CD4-positive, alpha-beta T cell treated with Interleukin-1 beta for 1 hour (primary cell): ENCODE measurements around the gene AGGF1.
"Not testable (repeated sequence)": the region's sequence is repeated elsewhere in the genome, so short reads cannot be mapped to it uniquely, and the experiment has no call there.

Source experiments
- DNase-seq, 2 donors: peaks; one replicate each; pipeline ENCODE4 v3.0.0-alpha.2; 2020 to 2022

Gene AGGF1

DNA sequence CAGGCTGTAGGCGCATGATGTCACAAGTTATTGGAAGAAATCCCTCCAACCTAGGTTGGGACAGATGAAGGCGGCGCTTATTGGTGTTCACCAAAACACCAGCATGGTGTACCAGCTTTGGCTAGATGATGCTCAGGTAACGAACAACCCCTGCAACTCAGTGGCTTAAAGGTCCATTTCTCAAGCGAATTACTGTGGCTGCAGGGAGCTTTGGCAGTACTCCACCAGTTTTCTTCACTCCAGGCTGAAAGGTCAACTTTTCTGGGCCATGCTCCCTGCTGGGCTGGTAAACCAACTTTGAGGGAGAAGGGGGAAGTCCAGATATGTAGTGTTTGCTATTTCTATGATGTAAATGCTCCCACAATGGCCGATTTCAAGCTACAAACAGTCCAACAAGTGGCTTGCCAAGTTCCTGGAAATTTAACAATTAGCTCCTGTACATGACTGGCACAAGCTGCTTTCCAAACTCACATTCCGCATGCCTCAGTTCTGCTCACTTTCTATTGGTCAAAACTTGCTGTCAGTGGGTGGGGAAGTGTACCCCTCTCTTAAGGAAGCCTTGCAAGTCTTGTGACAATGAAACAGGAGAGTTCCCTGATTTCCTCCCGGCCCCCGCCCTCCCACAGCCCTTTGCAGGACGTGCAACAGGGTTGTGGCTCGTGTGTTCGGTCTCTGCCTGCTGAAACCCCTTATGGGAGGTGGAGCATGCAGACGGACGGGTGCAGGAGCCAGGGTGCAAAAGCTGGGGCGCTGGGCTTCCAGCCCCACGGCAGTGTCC is 57.5 kb downstream of the AGGF1 start:
- DNase-seq = peak in 1 of 2 donors; percentile 4

DNA sequence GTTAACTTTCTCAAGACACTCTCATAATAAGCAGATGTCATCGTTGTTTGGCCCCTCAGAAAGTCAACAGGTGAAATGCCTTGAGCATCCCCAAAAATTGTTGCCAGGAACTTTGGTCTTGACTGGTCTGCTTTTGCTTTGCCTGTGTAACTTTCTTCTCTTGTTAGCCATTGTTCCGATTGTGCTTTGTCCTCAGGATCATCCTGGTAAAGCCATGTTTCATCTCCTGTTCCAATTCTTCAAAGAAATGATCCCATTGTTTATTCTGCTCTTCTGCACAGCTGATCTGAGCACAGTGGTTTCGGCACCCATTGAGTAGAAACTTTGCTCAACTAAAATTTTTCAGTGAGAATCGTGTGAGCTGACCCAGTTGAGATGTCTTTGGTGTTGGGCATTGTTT is 65.0 kb downstream of the AGGF1 start:
- no peak for DNase-seq

DNA sequence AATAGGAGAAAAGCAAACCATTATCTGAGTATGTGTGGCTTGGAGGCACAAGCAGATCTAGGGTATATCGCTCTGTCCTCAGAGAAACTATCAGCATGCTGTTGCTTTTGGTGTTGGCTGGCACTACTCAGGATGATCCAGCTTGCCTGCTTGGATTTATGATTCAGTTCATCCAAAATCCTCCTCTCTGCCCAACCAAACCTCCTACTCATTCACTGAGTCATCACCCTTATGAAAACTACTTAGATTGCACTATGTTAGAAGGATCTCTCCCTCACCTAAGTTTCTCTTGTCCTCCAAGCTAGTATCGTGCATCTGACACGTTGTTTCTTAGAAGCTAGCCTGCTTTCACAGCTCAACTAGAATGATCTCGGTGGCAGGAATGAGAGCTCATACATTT is 71.1 kb downstream of the AGGF1 start:
- DNase-seq = no peak

DNA sequence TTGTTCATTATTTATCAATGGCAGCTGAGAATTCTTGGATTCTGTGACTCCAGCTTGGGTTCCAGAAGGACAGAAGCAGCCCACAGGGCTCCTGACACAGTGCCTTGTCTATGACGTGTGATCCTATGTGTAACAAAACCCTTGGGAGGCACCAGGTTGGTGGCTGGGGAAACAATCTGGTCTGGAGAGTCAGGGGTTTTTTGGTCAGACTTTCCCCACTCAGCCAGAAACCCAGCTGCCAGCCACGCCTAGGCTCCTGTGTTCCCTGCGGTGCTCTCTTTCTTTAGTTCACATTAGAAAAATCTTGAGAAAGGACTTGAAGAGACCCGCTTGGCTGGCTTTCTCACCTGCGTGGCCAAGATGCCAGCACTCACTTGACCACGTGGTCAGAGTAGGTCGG is 72.3 kb downstream of the AGGF1 start:
- no peak for DNase-seq

DNA sequence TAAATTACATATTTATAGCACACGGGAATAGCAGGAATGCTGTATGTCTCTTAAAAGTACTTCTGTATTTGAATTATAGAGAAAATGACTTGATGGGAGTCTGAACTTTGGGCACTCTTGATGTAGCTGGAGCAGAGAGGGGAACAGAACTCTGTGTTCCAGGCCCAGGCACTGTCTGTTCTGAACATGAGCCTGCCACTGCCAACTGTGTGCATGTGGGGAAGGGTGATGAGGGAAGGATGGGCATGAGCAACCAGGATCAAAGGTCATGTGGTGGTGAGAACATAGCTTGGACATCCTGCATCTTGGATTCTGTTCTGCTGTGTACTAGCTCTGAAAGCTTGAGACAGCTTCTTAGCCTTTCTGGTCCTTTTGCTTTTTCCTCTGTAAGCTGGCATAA is 73.3 kb downstream of the AGGF1 start:
- DNase-seq = no peak

DNA sequence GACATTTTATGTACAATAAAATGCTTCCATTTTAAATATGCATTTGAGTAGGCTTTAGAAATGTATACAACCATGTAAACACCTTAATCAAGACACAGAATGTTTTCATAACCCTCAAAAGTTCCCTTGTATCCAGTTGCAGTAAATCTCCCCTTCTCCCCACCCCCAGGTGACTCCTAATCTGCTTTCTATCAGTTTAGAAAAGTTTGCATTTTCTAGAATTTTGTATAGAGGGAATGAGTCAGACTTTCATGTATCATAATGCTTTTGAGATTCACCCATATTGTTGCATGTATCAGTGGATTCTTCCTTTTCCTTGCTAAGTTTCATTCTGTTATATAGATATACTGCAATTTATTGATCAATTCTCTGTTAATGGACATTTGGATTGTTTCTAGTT is 74.6 kb downstream of the AGGF1 start:
- no peak for DNase-seq

DNA sequence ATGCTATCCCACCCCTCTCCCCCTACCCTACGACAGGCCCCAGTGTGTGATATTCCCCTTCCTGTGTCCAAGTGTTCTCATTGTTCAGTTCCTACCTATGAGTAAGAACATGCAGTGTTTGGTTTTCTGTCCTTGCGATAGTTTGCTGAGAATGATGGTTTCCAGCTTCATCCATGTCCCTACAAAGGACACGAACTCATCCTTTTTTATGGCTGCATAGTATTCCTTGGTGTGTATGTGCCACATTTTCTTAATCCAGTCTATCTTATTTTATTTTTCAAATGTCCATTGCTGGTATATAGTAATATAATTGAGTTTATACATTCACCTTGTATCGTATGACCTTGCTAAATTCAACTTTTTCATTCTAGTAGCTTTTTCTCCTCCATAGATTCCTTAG is 76.8 kb downstream of the AGGF1 start:
- not testable (repeated sequence) for DNase-seq
